IPS DF 6.9 (cell line): ENCODE measurements around the gene KIF20B.

Experiments used
- DNase-seq: peaks from one replicate; pipeline ENCODE4 v3.0.0-alpha.2; 2013; ENCODE audit warnings: low read depth, low spot score
- H3K27ac ChIP-seq: one replicate; pipeline ENCODE4 v1.5.1; 2013; ENCODE audit warnings: low read length, control low read depth
- H3K27me3 ChIP-seq: 2 replicates; pipeline ENCODE4 v1.6.1; 2013; ENCODE audit warnings: mild to moderate bottlenecking, low read length; ENCODE audit not compliant: control insufficient read depth, insufficient read depth
- H3K36me3 ChIP-seq: 2 replicates; pipeline ENCODE4 v1.6.1; 2013; ENCODE audit warnings: low read length; ENCODE audit not compliant: control insufficient read depth, insufficient read depth
- H3K4me1 ChIP-seq: 2 replicates; pipeline ENCODE4 v1.6.1; 2013; ENCODE audit warnings: low read length; ENCODE audit not compliant: control insufficient read depth, insufficient read depth
- H3K4me3 ChIP-seq: 2 replicates; pipeline ENCODE4 v1.5.1; 2013; ENCODE audit warnings: mild to moderate bottlenecking, low read length
- H3K9me3 ChIP-seq: 2 replicates; pipeline ENCODE4 v1.6.1; 2013; ENCODE audit warnings: low read length, inconsistent platforms; ENCODE audit not compliant: control insufficient read depth, insufficient read depth
- WGBS: extraction: QIAGEN DNeasy Blood & Tissue Kit; methylation state at CpG from one replicate; pipeline ENCODE4 v1.1.7; 2013; ENCODE audit warnings: mixed read lengths, missing lambda C conversion rate; ENCODE audit not compliant: insufficient read length, insufficient coverage; 5-methylcytosine and 5-hydroxymethylcytosine counted together

The KIF20B gene

GRCh38 chr10:89771684-89772083 is 70.3 kb downstream of the KIF20B start:
- Histone ChIP-seq H3K36me3 (peaks cover 3% of the 10 kb centered on the region; the same call in 1 of the 2 replicates), H3K27ac (no peak overlapping the region), H3K4me3 (no peak overlapping the region), H3K9me3 (no peaks in the 10 kb centered on the region), H3K27me3 (no peaks in the 10 kb centered on the region), H3K4me1 (no peaks in the 10 kb centered on the region)
- WGBS, result no CpG with 5 or more reads among the region's 5 CpGs
- no peak for DNase-seq

- Histone ChIP-seq H3K4me3 (no peak overlapping the region), H3K27ac (no peak overlapping the region), H3K36me3 (peaks cover 3% of the 10 kb centered on the region; the same call in 1 of the 2 replicates), H3K4me1 (no peaks in the 10 kb centered on the region), H3K9me3 (no peaks in the 10 kb centered on the region), H3K27me3 (no peaks in the 10 kb centered on the region)
- no CpG with 5 or more reads among the region's 1 CpG for WGBS
- DNase-seq, result no peak
Observed at GRCh38 chr10:89773081-89773480, 71.7 kb downstream of the KIF20B start.

DNA sequence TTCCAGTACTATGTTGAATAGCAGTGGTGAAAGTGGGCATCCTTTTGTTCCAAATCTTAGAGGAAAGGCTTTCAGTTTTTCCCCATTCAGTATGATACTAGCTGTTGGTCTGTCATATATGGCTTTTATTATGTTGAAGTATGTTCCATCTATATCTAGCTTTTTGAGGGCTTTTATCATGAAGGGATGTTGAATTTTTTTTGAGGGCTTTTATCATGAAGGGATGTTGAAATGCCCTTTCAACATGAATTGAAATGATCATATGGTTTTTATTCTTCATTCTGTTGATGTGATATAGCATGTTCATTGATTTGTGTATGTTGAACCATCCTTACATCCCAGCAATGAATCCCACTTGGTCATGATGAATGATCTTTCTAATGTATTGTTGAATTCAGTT is 75.3 kb downstream of the KIF20B start:
- no peaks in the 10 kb centered on the region for H3K27me3 ChIP-seq
- H3K27ac ChIP-seq, result no peak overlapping the region
- peaks cover 4% of the 10 kb centered on the region; the same call in 1 of the 2 replicates for H3K36me3 ChIP-seq
- no peak for DNase-seq
- no peak overlapping the region for H3K4me3 ChIP-seq
- no peaks in the 10 kb centered on the region for H3K9me3 ChIP-seq
- H3K4me1 ChIP-seq, result no peaks in the 10 kb centered on the region

GRCh38 chr10:89782470-89782869 is 81.1 kb downstream of the KIF20B start:
- DNase-seq, result no peak

DNA sequence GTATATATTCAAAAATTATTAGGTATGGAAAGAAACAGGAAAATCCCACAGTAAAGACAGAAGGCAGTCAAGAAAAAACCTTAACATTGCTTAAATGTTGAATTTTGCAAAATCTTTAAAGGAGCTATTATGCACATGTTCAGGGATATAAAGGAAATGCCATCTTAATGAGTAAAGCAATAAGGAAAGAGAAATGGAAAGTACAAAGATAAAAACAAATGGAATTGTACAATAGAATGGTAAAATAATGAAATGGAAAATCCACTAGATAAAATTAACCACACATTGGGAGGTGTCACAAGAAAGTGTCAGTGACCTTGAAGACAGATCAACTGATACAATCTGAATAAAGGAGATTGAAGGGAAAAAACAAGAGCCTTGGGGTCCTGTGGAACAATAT is 82.0 kb downstream of the KIF20B start:
- no peak for DNase-seq
- H3K36me3 ChIP-seq, result peaks cover 4% of the 10 kb centered on the region; the same call in 1 of the 2 replicates
- no peaks in the 10 kb centered on the region for H3K9me3 ChIP-seq
- H3K4me3 ChIP-seq, result no peak overlapping the region
- H3K27me3 ChIP-seq, result no peaks in the 10 kb centered on the region
- no peaks in the 10 kb centered on the region for H3K4me1 ChIP-seq
- no peak overlapping the region for H3K27ac ChIP-seq

More at GRCh38 chr10:89782470-89782869, 81.1 kb downstream of the KIF20B start:
- no peaks in the 10 kb centered on the region for H3K4me1 ChIP-seq
- no peak overlapping the region for H3K27ac ChIP-seq
- H3K27me3 ChIP-seq, result no peaks in the 10 kb centered on the region
- H3K9me3 ChIP-seq, result no peaks in the 10 kb centered on the region
- peaks cover 4% of the 10 kb centered on the region; the same call in 1 of the 2 replicates for H3K36me3 ChIP-seq
- no CpG with 5 or more reads among the region's 2 CpGs for WGBS
- H3K4me3 ChIP-seq, result no peak overlapping the region

GRCh38 chr10:89785095-89785494 is 83.7 kb downstream of the KIF20B start:
- Histone ChIP-seq H3K9me3 (no peaks in the 10 kb centered on the region), H3K36me3 (peaks cover 2% of the 10 kb centered on the region; the same call in 1 of the 2 replicates), H3K4me1 (no peaks in the 10 kb centered on the region), H3K4me3 (no peak overlapping the region), H3K27ac (no peak overlapping the region), H3K27me3 (no peaks in the 10 kb centered on the region)
- peak; percentile 9 for DNase-seq
- no CpG with 5 or more reads among the region's 3 CpGs for WGBS

DNA sequence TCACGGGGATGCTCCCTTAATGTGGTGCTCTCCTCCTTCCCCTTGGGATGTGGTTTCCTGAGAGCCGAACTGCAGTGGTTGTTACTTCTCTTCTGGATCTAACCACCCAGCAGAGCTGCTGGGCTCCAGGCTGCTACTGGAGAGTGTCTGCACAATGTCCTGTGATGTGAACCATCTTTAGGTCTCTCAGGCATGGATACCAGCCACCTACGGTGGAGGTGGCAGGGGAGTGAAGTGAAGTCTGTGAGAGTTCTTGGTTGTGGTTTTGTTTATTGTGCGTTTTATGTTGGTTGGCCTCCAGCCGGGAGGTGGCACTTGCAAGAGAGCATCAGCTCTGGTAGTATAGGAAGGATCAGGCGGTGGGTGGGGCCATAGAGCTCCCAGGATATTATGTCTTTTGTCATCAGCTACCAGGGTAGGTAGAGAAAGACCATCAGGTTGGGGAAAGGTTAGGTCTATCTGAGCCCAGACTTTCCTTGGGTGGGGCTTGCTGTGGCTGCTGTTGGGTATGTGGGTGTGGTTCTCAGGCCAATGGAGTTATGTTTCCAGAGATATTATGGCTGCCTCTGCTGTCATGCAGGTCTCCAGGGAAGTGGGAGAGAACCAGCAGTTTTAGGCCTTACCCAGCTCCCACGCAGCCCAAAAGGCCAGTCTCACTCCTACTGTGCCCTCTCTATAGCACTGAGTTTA is 87.9 kb downstream of the KIF20B start:
- Histone ChIP-seq H3K36me3 (no peaks in the 10 kb centered on the region), H3K9me3 (no peaks in the 10 kb centered on the region), H3K27ac (no peak overlapping the region), H3K27me3 (no peaks in the 10 kb centered on the region), H3K4me3 (no peak overlapping the region), H3K4me1 (peaks cover under 1% of the 10 kb centered on the region; the same call in 1 of the 2 replicates)
- DNase-seq, result no peak
- no CpG with 5 or more reads among the region's 7 CpGs for WGBS

DNA sequence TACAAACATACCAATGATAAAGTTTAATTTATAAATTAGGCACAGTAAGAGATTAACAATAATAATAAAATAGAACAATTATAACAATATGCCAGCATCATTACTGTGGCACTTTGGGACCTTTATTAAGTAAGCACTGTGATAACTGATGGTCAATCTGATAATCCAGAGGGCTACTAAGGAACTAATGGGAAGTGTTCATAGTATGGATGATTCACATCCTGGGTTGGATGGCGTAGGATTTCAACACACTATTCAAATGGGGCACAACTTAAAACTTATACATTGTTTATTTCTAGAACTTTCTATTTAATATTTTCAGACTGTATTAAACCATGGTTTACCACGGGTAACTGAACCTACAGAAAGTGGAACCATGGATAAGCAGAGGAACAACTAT is 90.8 kb downstream of the KIF20B start:
- Histone ChIP-seq H3K4me1 (peaks cover 5% of the 10 kb centered on the region; the same call in 1 of the 2 replicates), H3K36me3 (no peaks in the 10 kb centered on the region), H3K4me3 (no peak overlapping the region), H3K27me3 (no peaks in the 10 kb centered on the region), H3K27ac (no peak overlapping the region), H3K9me3 (no peaks in the 10 kb centered on the region)
- DNase-seq, result no peak
- no CpG with 5 or more reads among the region's 2 CpGs for WGBS

DNA sequence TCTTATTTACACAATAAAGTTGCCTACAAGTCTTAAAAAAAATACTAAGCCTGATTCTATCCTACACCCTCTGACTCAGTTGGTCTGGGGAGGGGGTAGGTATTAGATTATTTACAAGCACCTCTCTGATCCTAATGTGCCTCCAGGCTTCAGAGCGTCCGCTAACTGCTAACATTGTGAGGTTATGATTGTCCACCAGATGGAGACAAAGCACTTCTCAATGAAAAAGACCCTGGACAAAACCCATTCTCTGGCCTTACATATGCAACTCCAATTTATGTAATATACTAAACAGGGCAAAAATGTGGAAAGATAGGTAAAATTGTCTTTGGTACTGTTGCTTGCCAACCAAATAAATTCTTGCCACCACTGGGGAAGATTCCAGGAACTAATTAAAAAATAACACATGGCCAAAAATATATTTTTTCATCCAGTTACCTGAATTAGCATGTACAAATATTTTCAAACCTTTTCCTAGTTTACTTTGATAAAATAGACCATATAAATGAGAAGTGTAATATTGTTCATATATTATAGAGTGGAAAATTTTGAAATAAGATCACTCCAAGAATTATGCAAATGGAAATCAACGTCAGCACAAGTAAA is 92.4 kb downstream of the KIF20B start:
- no CpG with 5 or more reads among the region's 3 CpGs for WGBS
- Histone ChIP-seq H3K36me3 (no peaks in the 10 kb centered on the region), H3K4me1 (peaks cover 5% of the 10 kb centered on the region; the same call in 1 of the 2 replicates), H3K4me3 (no peak overlapping the region), H3K27me3 (no peaks in the 10 kb centered on the region), H3K27ac (no peak overlapping the region), H3K9me3 (no peaks in the 10 kb centered on the region)
- peak; percentile 68 for DNase-seq

DNA sequence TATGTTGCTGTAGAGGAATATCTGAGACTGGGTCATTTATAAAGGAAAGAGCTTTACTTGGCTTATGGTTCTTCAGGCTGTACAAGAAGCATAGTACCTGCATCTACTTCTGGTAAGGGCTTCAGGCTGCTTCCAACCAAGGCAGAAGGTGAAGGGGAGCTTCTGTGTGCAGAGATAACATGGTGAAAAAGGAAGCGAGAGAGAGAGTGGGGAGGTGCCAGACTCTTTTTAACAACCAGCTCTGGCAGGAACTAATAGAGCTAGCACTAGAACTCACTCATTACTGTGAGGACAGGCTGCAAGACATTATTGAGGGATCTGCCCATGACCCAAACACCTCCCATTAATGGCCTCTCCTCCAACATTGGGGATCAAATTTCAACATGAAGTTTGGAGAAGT is 94.5 kb downstream of the KIF20B start:
- Histone ChIP-seq H3K27ac (no peak overlapping the region), H3K4me1 (peaks cover 5% of the 10 kb centered on the region; the same call in 1 of the 2 replicates), H3K27me3 (no peaks in the 10 kb centered on the region), H3K4me3 (no peak overlapping the region), H3K36me3 (no peaks in the 10 kb centered on the region), H3K9me3 (no peaks in the 10 kb centered on the region)
- DNase-seq, result no peak
- no CpG with 5 or more reads among the region's 1 CpG for WGBS

DNA sequence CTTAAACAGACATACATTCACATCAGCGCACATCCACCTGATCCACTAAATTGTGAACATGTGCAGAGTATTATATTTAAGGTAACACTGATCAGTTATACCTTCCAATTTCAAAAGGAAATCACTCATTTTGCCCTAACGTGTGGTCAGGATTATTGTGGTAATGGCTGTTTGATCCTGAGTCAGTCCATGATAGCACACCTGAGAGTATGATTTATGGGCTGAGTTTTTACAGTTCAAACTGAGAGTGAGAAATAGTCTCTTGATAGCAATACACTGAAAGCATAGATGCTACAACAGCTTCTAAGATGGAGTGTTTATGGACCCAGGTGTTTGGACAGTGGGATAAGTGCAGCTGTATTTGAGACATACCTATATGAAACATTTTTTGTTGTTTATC is 96.7 kb downstream of the KIF20B start:
- no peak for DNase-seq
- no peak overlapping the region for H3K4me3 ChIP-seq
- H3K27me3 ChIP-seq, result no peaks in the 10 kb centered on the region
- H3K9me3 ChIP-seq, result no peaks in the 10 kb centered on the region
- H3K36me3 ChIP-seq, result no peaks in the 10 kb centered on the region
- WGBS, result no CpG with 5 or more reads among the region's 2 CpGs
- peaks cover 5% of the 10 kb centered on the region; the same call in 1 of the 2 replicates for H3K4me1 ChIP-seq
- no peak overlapping the region for H3K27ac ChIP-seq
